GM12878 (cell line): ENCODE measurements around the gene PCCA. TPM values are rescaled to one million over a fixed set of nuclear protein-coding genes. Genes with fewer than 3 reads are reported as not detected.

ENCODE experiments used
- ATAC-seq: fragments of 200-7000 bp; cut with Tn5 transposase; 3 replicates; pipeline ENCODE4 v1.9.1; 2020; ENCODE audit warnings: mild to moderate bottlenecking, moderate library complexity
- BruUV-seq: library from RNA; stranded (reverse); fragments of 400-500 nt; replicated peaks from 2 replicates; lab custom pipeline; 2021; lab: Mats Ljungman, UMichigan
- CTCF ChIA-PET: fragments of 300-600 bp; sonication (Branson Sonifier 250); formaldehyde crosslinking; extraction: SDS; loops from one replicate; lab custom pipeline; 2021; ENCODE audit warnings: inconsistent platforms; lab: Yijun Ruan, JAX
- POLR2A ChIA-PET: fragments of 350-600 bp; formaldehyde crosslinking; extraction: SDS; loops from one replicate; lab custom pipeline; 2021; ENCODE audit warnings: inconsistent platforms; lab: Charles Lee
- RAD21 ChIA-PET: fragments of 300-600 bp; sonication (Branson Sonifier 250); formaldehyde crosslinking; loops from one replicate; lab custom pipeline; 2023; ENCODE audit warnings: antibody characterized with exemption; ENCODE audit not compliant: unreplicated experiment; lab: Charles Lee
- SMC1A ChIA-PET: fragments of 300-600 bp; sonication (Branson Sonifier 250); formaldehyde crosslinking; loops from one replicate; lab custom pipeline; 2023; ENCODE audit not compliant: unreplicated experiment, uncharacterized antibody; lab: Charles Lee
- DNase-seq: peaks from one replicate; pipeline ENCODE4 v3.0.0-alpha.2; 2011; ENCODE audit warnings: low read depth, low spot score
- FAIRE-seq: peaks from 3 replicates; lab custom pipeline; 2011; peaks lifted over from hg19 to GRCh38; lab: Jason Lieb, UNC
- H2AFZ ChIP-seq: 2 replicates; pipeline ENCODE4 v1.6.0; 2011; ENCODE audit warnings: low read depth, low read length, control low read depth; ENCODE audit not compliant: control insufficient read depth
- H3K27ac ChIP-seq: 2 replicates; pipeline ENCODE4 v1.5.1; 2011; ENCODE audit warnings: control low read depth; ENCODE audit not compliant: control insufficient read depth, insufficient read depth
- H3K27me3 ChIP-seq, 2 experiments: replicated peaks in 1 of 2; 2 replicates each; pipeline versions ENCODE4 v1.6.0 to v1.6.1; 2011; ENCODE audit warnings: low read length in 1 of 2; ENCODE audit not compliant: control insufficient read depth in 2 of 2, insufficient read depth in 2 of 2
- H3K36me3 ChIP-seq, 2 experiments: 2 replicates each; pipeline ENCODE4 v1.5.1; 2011; ENCODE audit warnings: low read length in 1 of 2; ENCODE audit not compliant: control insufficient read depth in 2 of 2, insufficient read depth in 2 of 2
- H3K4me1 ChIP-seq: 2 replicates; pipeline ENCODE4 v1.6.1; 2011; ENCODE audit warnings: mild to moderate bottlenecking, low read length, moderate library complexity, mixed read lengths; ENCODE audit not compliant: control insufficient read depth, insufficient read depth
- H3K4me2 ChIP-seq: 2 replicates; pipeline ENCODE4 v1.6.0; 2011; ENCODE audit warnings: control low read depth; ENCODE audit not compliant: control insufficient read depth, insufficient read depth
- H3K4me3 ChIP-seq: fragments of 200-600 bp; sonication (generic); 2 replicates; pipeline ENCODE4 v1.5.1; 2016
- H3K79me2 ChIP-seq: 2 replicates; pipeline ENCODE4 v1.6.0; 2011; ENCODE audit warnings: low read length; ENCODE audit not compliant: control insufficient read depth, insufficient read depth
- H3K9ac ChIP-seq: 2 replicates; pipeline ENCODE4 v1.8.0; 2011; ENCODE audit warnings: low read length, control low read depth, mixed read lengths; ENCODE audit not compliant: control insufficient read depth, insufficient read depth
- H3K9me3 ChIP-seq: replicated peaks from 3 replicates; pipeline ENCODE4 v1.5.1; 2011; ENCODE audit warnings: mild to moderate bottlenecking, low read length; ENCODE audit not compliant: control insufficient read depth, insufficient read depth
- H4K20me1 ChIP-seq: 2 replicates; pipeline ENCODE4 v1.6.0; 2011; ENCODE audit not compliant: control insufficient read depth, insufficient read depth
- CBX5 ChIP-seq: sonication (generic); IDR thresholded peaks from 2 replicates; pipeline ENCODE4 v1.6.1; 2016; ENCODE audit warnings: low read depth, moderate library complexity, mild to moderate bottlenecking, inconsistent platforms
- CHD1 ChIP-seq: IDR thresholded peaks from 2 replicates; pipeline ENCODE4 v1.6.1; 2012; ENCODE audit warnings: low read depth, low read length, improper control_type of control experiment
- CHD4 ChIP-seq: fragments of 200-600 bp; sonication (generic); IDR thresholded peaks from 2 replicates; pipeline ENCODE4 v1.6.1; 2016; ENCODE audit warnings: mild to moderate bottlenecking
- E2F8 ChIP-seq: fragments of 450-650 bp; IDR thresholded peaks from 2 replicates; pipeline ENCODE4 v1.6.1; 2018; ENCODE audit warnings: mild to moderate bottlenecking, low read depth, moderate library complexity; ENCODE audit not compliant: partially characterized antibody
- FOXK2 ChIP-seq: fragments of 450-650 bp; IDR thresholded peaks from 2 replicates; pipeline ENCODE4 v1.6.1; 2017; ENCODE audit warnings: mild to moderate bottlenecking, moderate library complexity
- MEF2B ChIP-seq: fragments of 450-650 bp; IDR thresholded peaks from 2 replicates; pipeline ENCODE4 v1.6.1; 2018; ENCODE audit warnings: mild to moderate bottlenecking, moderate library complexity; ENCODE audit not compliant: partially characterized antibody, poor library complexity, severe bottlenecking
- MTA3 ChIP-seq: IDR thresholded peaks from 2 replicates; pipeline ENCODE4 v1.6.1; 2012; ENCODE audit warnings: low read length, inconsistent platforms, borderline replicate concordance
- PBX3 ChIP-seq: IDR thresholded peaks from 2 replicates; pipeline ENCODE4 v1.6.1; 2011; ENCODE audit warnings: mild to moderate bottlenecking, low read depth, low read length, moderate library complexity; ENCODE audit not compliant: insufficient replicate concordance
- RB1 ChIP-seq: fragments of 450-650 bp; formaldehyde crosslinking; IDR thresholded peaks from 2 replicates; pipeline ENCODE4 v1.6.1; 2017; ENCODE audit warnings: mild to moderate bottlenecking, borderline replicate concordance
- RBBP5 ChIP-seq: fragments of 200-600 bp; sonication (generic); conservative IDR thresholded peaks from 2 replicates; pipeline ENCODE4 v1.6.1; 2016
- SP1 ChIP-seq: IDR thresholded peaks from one replicate; pipeline ENCODE4 v1.6.1; 2011; ENCODE audit warnings: low read depth, low read length
- SUZ12 ChIP-seq: fragments of 200-600 bp; sonication (generic); IDR thresholded peaks from one replicate; pipeline ENCODE4 v1.6.1; 2018; ENCODE audit warnings: antibody characterized with exemption, mild to moderate bottlenecking; ENCODE audit not compliant: unreplicated experiment
- YBX1 ChIP-seq: fragments of 450-650 bp; IDR thresholded peaks from 2 replicates; pipeline ENCODE4 v1.6.1; 2016; ENCODE audit warnings: antibody characterized with exemption
- WGBS: methylation state at CpG from one replicate; pipeline ENCODE4 v1.1.6; 2016; ENCODE audit warnings: low lambda C conversion rate; ENCODE audit not compliant: insufficient replicate concordance, insufficient coverage; ENCODE audit errors: missing lambda C conversion rate; 5-methylcytosine and 5-hydroxymethylcytosine counted together
- in situ Hi-C: fragments of 300-500 bp; cut with MboI; formaldehyde crosslinking; loops from 9 replicates; pipeline ENCODE4 v1.14.3; 2018; ENCODE audit warnings: mixed read lengths
- intact Hi-C: fragments of 100-400 bp; cut with micrococcal nuclease; formaldehyde crosslinking; loops from one replicate; pipeline ENCODE4 v1.14.2; 2022; ENCODE audit not compliant: unreplicated experiment
- polyA plus RNA-seq, 11 experiments: library from polyadenylated mRNA; depleted of rRNA in 4 of 11; unstranded in 6 of 11; stranded (reverse) in 5 of 11; fragments of >200 nt; fragmentation: Nextera tagmentation in 4 of 11; fragmentation: Illumina TruSeq in 1 of 11; extraction: Ambion mirVana in 4 of 11; extraction: Trizol in 1 of 11; gene quantifications; 1 replicate in 1 of 11; 2 replicates in 10 of 11; pipeline versions ENCODE4 v1.2.1 to v1.2.3, GENCODE V29; 2011 to 2016; ENCODE audit warnings: inconsistent platforms in 2 of 11, missing spikeins in 2 of 11, low read depth in 1 of 11
- total RNA-seq, 4 experiments: library from RNA; depleted of rRNA in 3 of 4; stranded (reverse); fragments of >200 nt in 3 of 4; fragmentation: Illumina TruSeq in 1 of 4; extraction: Trizol in 1 of 4; gene quantifications; 2 replicates each; pipeline versions ENCODE4 v1.2.1 to v1.2.3, GENCODE V29; 2013 to 2021

PCCA gene
- total and polyA plus RNA-seq, 10 of the 15 experiments (the other 5 are each of a cell fraction or from before 2014, with no cell fraction given): 5.9 to 18.2 (median 12.4) TPM

- Histone ChIP-seq H2AFZ (no peak overlapping the region), H3K4me2 (no peak overlapping the region), H3K4me3 (no peak overlapping the region), H3K36me3 (peaks cover 0 to 2% of the 10 kb centered on the region in 2 experiments; a peak in 1 of 4 replicates), H4K20me1 (no peaks in the 10 kb centered on the region), H3K27me3 (no peaks in the 10 kb centered on the region), H3K27ac (no peak overlapping the region), H3K4me1 (no peaks in the 10 kb centered on the region), H3K9ac (no peak overlapping the region), H3K9me3 (no peaks in the 10 kb centered on the region), H3K79me2 (no peaks in the 10 kb centered on the region)
- FAIRE-seq (no peak), ATAC-seq (no peak), DNase-seq (no peak)
- ChIA-PET CTCF (interaction anchor here (0.6 to 1.2 kb wide), 2 partner anchors 9 to 322 kb away, joined by 3 to 7 read pairs; no protein-coding TSS in a partner anchor), POLR2A (interaction anchor here (0.5 kb wide), 1 partner anchor 359 kb away, joined by 9 read pairs; no protein-coding TSS in a partner anchor), RAD21 (interaction anchor here (1.2 kb wide), 1 partner anchor 8 kb away, joined by 3 read pairs; no protein-coding TSS in a partner anchor), SMC1A (no interaction called here)
- intact Hi-C loops (no loop called here), in situ Hi-C loops (no loop called here)
- TF ChIP-seq CHD1: no peak
- TF ChIP-seq FOXK2: no peak
- no peak for TF ChIP-seq CBX5
- no peak for TF ChIP-seq RB1
- TF ChIP-seq MTA3: no peak
- TF ChIP-seq SUZ12: no peak
- WGBS: 95% methylated on average over 14 of the region's 14 CpGs
- no TSS peak for BruUV-seq
Observed at GRCh38 chr13:100523411-100523810, 434.5 kb downstream of the PCCA start.

GRCh38 chr13:100523981-100524386, 435.1 kb downstream of the PCCA start:
- H3K4me3 ChIP-seq: no peak overlapping the region
- ChIA-PET SMC1A (no interaction called here), CTCF (interaction anchor here (0.6 to 1.2 kb wide), 3 partner anchors 9 to 1087 kb away, joined by 3 to 7 read pairs (median 3); no protein-coding TSS in a partner anchor), POLR2A (interaction anchor here (0.5 to 0.6 kb wide), 2 partner anchors 41 to 359 kb away, joined by 5 to 9 read pairs; no protein-coding TSS in a partner anchor), RAD21 (interaction anchor here (1.2 kb wide), 1 partner anchor 9 kb away, joined by 3 read pairs; no protein-coding TSS in a partner anchor)
- intact Hi-C loops (no loop called here), in situ Hi-C loops (no loop called here)
- no peak for FAIRE-seq
- H3K4me2 ChIP-seq: no peak overlapping the region
- no peaks in the 10 kb centered on the region for H3K79me2 ChIP-seq
- H3K27ac ChIP-seq: no peak overlapping the region
- H3K9ac ChIP-seq: no peak overlapping the region
- no peaks in the 10 kb centered on the region for H3K27me3 ChIP-seq
- no peaks in the 10 kb centered on the region for H4K20me1 ChIP-seq
- no peaks in the 10 kb centered on the region for H3K9me3 ChIP-seq
- peaks cover 0 to 2% of the 10 kb centered on the region in 2 experiments; a peak in 1 of 4 replicates for H3K36me3 ChIP-seq
- DNase-seq: no peak
- WGBS: 97% methylated on average over 6 of the region's 8 CpGs
- no peaks in the 10 kb centered on the region for H3K4me1 ChIP-seq
- no peak for ATAC-seq
- BruUV-seq: no TSS peak
- H2AFZ ChIP-seq: no peak overlapping the region
- TF ChIP-seq CHD4 (no peak), RBBP5 (no peak), SP1 (no peak), PBX3 (no peak), YBX1 (no peak), E2F8 (no peak), MEF2B (no peak)
